ENCODE data around the gene ANKRD33B. TPM values are rescaled to one million over a fixed set of nuclear protein-coding genes. Genes with fewer than 3 reads are reported as not detected.
A peak's percentile ranks its signal among the peaks of the same experiment; 100 is the strongest.

ANKRD33B gene
- total RNA-seq, 1 experiment from 2014 or later: 14.9 TPM

DNA sequence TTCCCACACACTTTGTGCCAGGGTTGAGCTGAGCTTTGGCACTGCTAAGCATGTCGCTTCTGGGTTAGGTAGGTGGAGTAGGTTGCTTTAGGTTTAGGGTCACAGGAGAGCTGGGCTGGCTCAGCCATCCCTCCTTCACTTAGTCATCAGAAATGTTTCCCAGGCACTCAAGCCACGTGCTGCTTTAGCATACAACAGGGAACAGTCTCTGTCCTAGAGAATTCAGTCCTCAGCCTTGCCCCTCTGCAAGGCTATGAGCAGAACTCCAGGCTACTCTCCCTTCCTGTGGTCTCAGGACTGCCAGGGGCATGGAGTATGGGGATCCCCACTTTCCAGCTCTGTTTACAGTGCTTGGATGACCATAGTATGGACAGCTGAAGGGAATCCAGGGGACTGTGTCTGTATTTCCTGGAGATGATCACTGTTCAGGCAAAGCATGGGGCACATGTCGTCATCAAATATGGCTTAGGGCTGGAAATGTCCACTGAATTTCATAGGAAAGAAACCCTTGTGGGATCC lies 7.5 kb upstream of the ANKRD33B start:
- ATAC-seq (peak; percentile 53), DNase-seq (peak; percentile 98)
- TF ChIP-seq, protein P1, sequence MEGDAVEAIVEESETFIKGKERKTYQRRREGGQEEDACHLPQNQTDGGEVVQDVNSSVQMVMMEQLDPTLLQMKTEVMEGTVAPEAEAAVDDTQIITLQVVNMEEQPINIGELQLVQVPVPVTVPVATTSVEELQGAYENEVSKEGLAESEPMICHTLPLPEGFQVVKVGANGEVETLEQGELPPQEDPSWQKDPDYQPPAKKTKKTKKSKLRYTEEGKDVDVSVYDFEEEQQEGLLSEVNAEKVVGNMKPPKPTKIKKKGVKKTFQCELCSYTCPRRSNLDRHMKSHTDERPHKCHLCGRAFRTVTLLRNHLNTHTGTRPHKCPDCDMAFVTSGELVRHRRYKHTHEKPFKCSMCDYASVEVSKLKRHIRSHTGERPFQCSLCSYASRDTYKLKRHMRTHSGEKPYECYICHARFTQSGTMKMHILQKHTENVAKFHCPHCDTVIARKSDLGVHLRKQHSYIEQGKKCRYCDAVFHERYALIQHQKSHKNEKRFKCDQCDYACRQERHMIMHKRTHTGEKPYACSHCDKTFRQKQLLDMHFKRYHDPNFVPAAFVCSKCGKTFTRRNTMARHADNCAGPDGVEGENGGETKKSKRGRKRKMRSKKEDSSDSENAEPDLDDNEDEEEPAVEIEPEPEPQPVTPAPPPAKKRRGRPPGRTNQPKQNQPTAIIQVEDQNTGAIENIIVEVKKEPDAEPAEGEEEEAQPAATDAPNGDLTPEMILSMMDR (conservative IDR thresholded peaks at IDR 0.05; ENCODE audit: low read depth, low read length): no peak
- TF ChIP-seq EZH2 (IDR thresholded peaks at IDR 0.05; ENCODE audit: low read length, unreplicated experiment) (no peak), EZH2phosphoT487 (IDR thresholded peaks at IDR 0.05; ENCODE audit: borderline replicate concordance, low read length) (no peak)
- Histone ChIP-seq H3K27me3 (ENCODE audit: low read length) (no peaks in the 10 kb centered on the region), H3K4me1 (ENCODE audit: insufficient read depth, low read length) (peaks cover 66% of the 10 kb centered on the region), H3K9me2 (replicated peaks; ENCODE audit: low read length) (no peaks in the 10 kb centered on the region), H3K27ac (ENCODE audit: low read length) (peak overlapping the region; percentile 90), H3K9ac (ENCODE audit: low read length) (peak overlapping the region; percentile 73), H2AFZ (ENCODE audit: low read length) (no peak overlapping the region), H4K20me1 (ENCODE audit: low read length) (no peaks in the 10 kb centered on the region), H3K9me3 (ENCODE audit: low read length) (no peaks in the 10 kb centered on the region), H3F3A (ENCODE audit: low read length, unreplicated experiment) (peaks cover 4% of the 10 kb centered on the region), H3K4me3 (ENCODE audit: low read length) (peak overlapping the region; percentile 44; the same call in 1 of the 2 replicates), H3K36me3 (ENCODE audit: low read depth, low read length) (no peaks in the 10 kb centered on the region), H3K4me2 (ENCODE audit: low read length) (peak overlapping the region; percentile 81), H3K79me2 (ENCODE audit: low read length) (no peaks in the 10 kb centered on the region)
- CTCF ChIA-PET: no interaction called here
- intact Hi-C loops (cut with micrococcal nuclease): loop anchor here (5.0 kb wide), 1 partner anchor 71 kb away; no protein-coding TSS in a partner anchor
- BruUV-seq (replicated peaks): no TSS peak
- POLR2A ChIA-PET (ENCODE audit: unreplicated experiment): interaction anchor here (0.6 to 0.9 kb wide), 4 partner anchors 71 to 455 kb away, joined by 3 to 7 read pairs (median 4); no protein-coding TSS in a partner anchor

DNA sequence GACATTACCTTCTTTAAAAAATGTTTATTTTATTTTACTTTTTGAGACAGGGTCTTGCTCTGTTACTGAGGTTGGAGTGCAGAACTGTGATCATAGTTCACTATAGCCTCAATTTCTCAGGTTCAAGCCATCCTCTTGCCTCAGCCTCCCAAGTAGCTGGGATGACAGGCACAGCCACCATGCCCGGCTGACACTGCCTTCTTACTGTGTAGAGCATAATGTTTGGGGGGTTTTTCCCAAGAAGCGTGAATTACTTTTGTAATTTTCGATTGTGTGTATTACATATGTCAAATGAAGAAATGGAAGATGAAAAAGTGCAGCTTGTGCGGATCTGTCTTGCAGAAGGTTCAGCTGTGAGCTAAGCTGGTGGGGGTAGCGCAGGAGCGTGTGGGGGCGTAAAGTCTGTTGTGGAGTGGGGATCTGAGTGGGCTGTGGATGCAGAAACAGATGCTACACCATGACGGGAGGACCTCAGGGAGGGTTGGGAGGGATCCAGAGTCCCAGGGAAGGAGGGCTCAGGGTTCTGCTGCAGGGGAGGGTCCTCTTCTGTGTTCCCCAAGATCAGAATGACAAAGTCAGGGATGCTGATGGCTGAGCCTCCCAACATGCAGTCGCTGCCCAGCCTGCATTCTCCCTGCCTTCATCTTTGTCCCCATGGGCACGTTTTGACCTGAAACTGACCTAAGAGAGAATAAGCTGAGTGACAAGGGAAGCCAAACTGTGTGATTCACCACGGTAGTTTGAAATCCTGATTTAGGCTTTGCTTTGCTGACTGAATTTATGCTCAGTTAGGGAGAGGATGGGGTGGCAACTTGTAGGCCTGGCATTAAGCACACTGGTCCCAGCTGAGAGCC lies 6.8 kb upstream of the ANKRD33B start:
- Histone ChIP-seq H4K20me1 (ENCODE audit: low read length) (no peaks in the 10 kb centered on the region), H3K4me3 (ENCODE audit: low read length) (no peak overlapping the region), H3K79me2 (ENCODE audit: low read length) (no peaks in the 10 kb centered on the region), H3K9me2 (replicated peaks; ENCODE audit: low read length) (no peaks in the 10 kb centered on the region), H3K27ac (ENCODE audit: low read length) (peak overlapping the region; percentile 90), H2AFZ (ENCODE audit: low read length) (0 out of 2 replicates have a peak overlapping the region, but pooled peaks have one; percentile 5), H3K9ac (ENCODE audit: low read length) (peak overlapping the region; percentile 73), H3K36me3 (ENCODE audit: low read depth, low read length) (no peaks in the 10 kb centered on the region), H3K4me1 (ENCODE audit: insufficient read depth, low read length) (peaks cover 58% of the 10 kb centered on the region), H3F3A (ENCODE audit: low read length, unreplicated experiment) (peaks cover 4% of the 10 kb centered on the region), H3K9me3 (ENCODE audit: low read length) (no peaks in the 10 kb centered on the region), H3K4me2 (ENCODE audit: low read length) (peak overlapping the region; percentile 81), H3K27me3 (ENCODE audit: low read length) (no peaks in the 10 kb centered on the region)
- ChIA-PET POLR2A (ENCODE audit: unreplicated experiment) (interaction anchor here (0.7 kb wide), 1 partner anchor 103 kb away, joined by 5 read pairs; no protein-coding TSS in a partner anchor), CTCF (interaction anchor here (0.6 kb wide), 1 partner anchor 70 kb away, joined by 3 read pairs; no protein-coding TSS in a partner anchor)
- ATAC-seq (no peak), DNase-seq (peak; percentile 74)
- BruUV-seq (replicated peaks): no TSS peak
- intact Hi-C loops (cut with micrococcal nuclease): loop anchor here (5.0 kb wide), 1 partner anchor 70 kb away; no protein-coding TSS in a partner anchor
- TF ChIP-seq EZH2 (IDR thresholded peaks at IDR 0.05; ENCODE audit: low read length, unreplicated experiment) (no peak), EZH2phosphoT487 (IDR thresholded peaks at IDR 0.05; ENCODE audit: borderline replicate concordance, low read length) (no peak)
- TF ChIP-seq, protein P1 (conservative IDR thresholded peaks at IDR 0.05; ENCODE audit: low read depth, low read length): no peak

Data from PC-3 (cell line).